BJ (cell line): ENCODE results near the gene HTR3E. TPM values are rescaled to one million over a fixed set of nuclear protein-coding genes. Genes with fewer than 3 reads are reported as not detected.

ENCODE experiments used
- CTCF ChIA-PET: fragments of 350-600 bp; formaldehyde crosslinking; extraction: SDS; loops from one replicate; lab custom pipeline; 2021; ENCODE audit warnings: antibody characterized with exemption, inconsistent platforms; lab: Yijun Ruan, JAX
- POLR2A ChIA-PET: fragments of 300-600 bp; sonication (Branson Sonifier 250); formaldehyde crosslinking; extraction: SDS; loops from one replicate; lab custom pipeline; 2021; ENCODE audit warnings: antibody characterized with exemption; lab: Charles Lee
- DNase-seq: peaks from one replicate; pipeline ENCODE4 v3.0.0-alpha.2; 2011; ENCODE audit warnings: low read depth
- H3K27me3 ChIP-seq: 2 replicates; pipeline ENCODE4 v1.6.0; 2011; ENCODE audit warnings: low read length; ENCODE audit not compliant: control insufficient read depth, insufficient read depth
- H3K36me3 ChIP-seq: 2 replicates; pipeline ENCODE4 v1.5.1; 2011; ENCODE audit warnings: low read length; ENCODE audit not compliant: control insufficient read depth, insufficient read depth
- H3K4me3 ChIP-seq: 2 replicates; pipeline ENCODE4 v1.5.1; 2011; ENCODE audit warnings: low read depth, mild to moderate bottlenecking, control low read depth, low read length
- CTCF ChIP-seq: IDR thresholded peaks from 2 replicates; pipeline ENCODE4 v1.5.1; 2011; ENCODE audit warnings: low read depth, mild to moderate bottlenecking, control low read depth, inconsistent platforms, low read length, moderate library complexity; ENCODE audit not compliant: insufficient read depth
- polyA plus RNA-seq: library from polyadenylated mRNA; depleted of rRNA; stranded (reverse); fragments of >200 nt; gene quantifications from 2 replicates; pipeline ENCODE4 v1.2.3, GENCODE V29; 2011

HTR3E gene
- polyA plus RNA-seq, 1 experiment, result not detected

- no peak overlapping the region for H3K4me3 ChIP-seq
- H3K27me3 ChIP-seq, result no peaks in the 10 kb centered on the region; the same call in 1 of the 2 replicates
- no peak for TF ChIP-seq CTCF
- H3K36me3 ChIP-seq, result no peaks in the 10 kb centered on the region
- ChIA-PET POLR2A (no interaction called here), CTCF (no interaction called here)
- DNase-seq, result no peak
Observed at GRCh38 chr3:184082465-184082864, 14.4 kb upstream of the HTR3E start.

- TF ChIP-seq CTCF, result no peak
- H3K36me3 ChIP-seq, result no peaks in the 10 kb centered on the region
- no peaks in the 10 kb centered on the region; the same call in 1 of the 2 replicates for H3K27me3 ChIP-seq
- ChIA-PET POLR2A (no interaction called here), CTCF (no interaction called here)
- H3K4me3 ChIP-seq, result no peak overlapping the region
- DNase-seq, result no peak
Observed at GRCh38 chr3:184085389-184085852, 11.4 kb upstream of the HTR3E start.

GRCh38 chr3:184092199-184092598 lies 4.7 kb upstream of the HTR3E start:
- no peak for DNase-seq
- CTCF ChIA-PET, result no interaction called here
- POLR2A ChIA-PET, result no interaction called here
- no peak for TF ChIP-seq CTCF
- H3K4me3 ChIP-seq, result no peak overlapping the region
- no peaks in the 10 kb centered on the region for H3K36me3 ChIP-seq
- no peaks in the 10 kb centered on the region for H3K27me3 ChIP-seq

GRCh38 chr3:184097556-184097955 lies 692 bp downstream of the HTR3E start:
- ChIA-PET CTCF (no interaction called here), POLR2A (no interaction called here)
- no peak for DNase-seq
- no peak for TF ChIP-seq CTCF
- Histone ChIP-seq H3K4me3 (no peak overlapping the region), H3K36me3 (no peaks in the 10 kb centered on the region), H3K27me3 (peaks cover 2% of the 10 kb centered on the region; the same call in 1 of the 2 replicates)

GRCh38 chr3:184099806-184100686 lies 3.2 kb downstream of the HTR3E start:
- POLR2A ChIA-PET, result no interaction called here
- DNase-seq, result no peak
- H3K36me3 ChIP-seq, result no peaks in the 10 kb centered on the region
- CTCF ChIA-PET, result no interaction called here
- H3K27me3 ChIP-seq, result peaks cover 2% of the 10 kb centered on the region; the same call in 1 of the 2 replicates
- no peak overlapping the region for H3K4me3 ChIP-seq
- TF ChIP-seq CTCF, result no peak
